G401.6 (cell line): ENCODE results near the gene TBX21.
"Not testable (repeated sequence)": the region's sequence is repeated elsewhere in the genome, so short reads cannot be mapped to it uniquely, and the experiment has no call there.

ENCODE experiments used
- FAIRE-seq: peaks from 2 replicates; lab custom pipeline; 2012; peaks lifted over from hg19 to GRCh38; lab: Jason Lieb, UNC

TBX21 gene

DNA sequence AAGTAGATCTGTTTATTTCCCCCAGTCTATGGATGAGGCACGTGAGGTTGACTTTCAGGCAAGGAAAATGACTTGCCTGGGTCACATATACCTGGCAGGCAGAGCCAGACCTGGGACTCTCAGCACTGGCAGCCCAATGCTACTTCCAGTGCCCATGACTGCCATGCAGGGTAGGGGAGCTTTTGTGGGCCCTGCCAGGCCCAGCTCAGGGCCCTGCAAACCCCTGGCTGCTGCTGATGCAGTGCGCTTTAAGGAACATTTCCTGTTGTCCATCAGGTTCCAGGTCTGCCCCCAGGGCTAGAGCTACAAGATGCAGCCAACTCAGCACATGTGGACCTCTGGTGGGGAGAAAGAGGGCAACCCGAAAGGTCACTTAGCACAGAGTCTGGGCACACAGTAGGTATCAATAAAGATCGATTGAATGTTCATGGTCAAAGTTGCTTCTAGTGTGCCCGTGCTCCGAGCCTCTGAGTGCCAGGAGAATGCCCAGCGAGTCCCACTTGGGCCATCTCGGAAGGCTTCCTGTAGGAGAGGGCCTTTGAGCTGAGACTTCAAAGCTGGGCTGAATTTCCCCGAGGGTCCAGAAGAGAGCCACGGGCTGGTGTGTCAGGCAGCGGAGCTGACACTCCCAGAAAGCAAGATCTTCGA is 513 bp upstream of the TBX21 start:
- FAIRE-seq = no peak

DNA sequence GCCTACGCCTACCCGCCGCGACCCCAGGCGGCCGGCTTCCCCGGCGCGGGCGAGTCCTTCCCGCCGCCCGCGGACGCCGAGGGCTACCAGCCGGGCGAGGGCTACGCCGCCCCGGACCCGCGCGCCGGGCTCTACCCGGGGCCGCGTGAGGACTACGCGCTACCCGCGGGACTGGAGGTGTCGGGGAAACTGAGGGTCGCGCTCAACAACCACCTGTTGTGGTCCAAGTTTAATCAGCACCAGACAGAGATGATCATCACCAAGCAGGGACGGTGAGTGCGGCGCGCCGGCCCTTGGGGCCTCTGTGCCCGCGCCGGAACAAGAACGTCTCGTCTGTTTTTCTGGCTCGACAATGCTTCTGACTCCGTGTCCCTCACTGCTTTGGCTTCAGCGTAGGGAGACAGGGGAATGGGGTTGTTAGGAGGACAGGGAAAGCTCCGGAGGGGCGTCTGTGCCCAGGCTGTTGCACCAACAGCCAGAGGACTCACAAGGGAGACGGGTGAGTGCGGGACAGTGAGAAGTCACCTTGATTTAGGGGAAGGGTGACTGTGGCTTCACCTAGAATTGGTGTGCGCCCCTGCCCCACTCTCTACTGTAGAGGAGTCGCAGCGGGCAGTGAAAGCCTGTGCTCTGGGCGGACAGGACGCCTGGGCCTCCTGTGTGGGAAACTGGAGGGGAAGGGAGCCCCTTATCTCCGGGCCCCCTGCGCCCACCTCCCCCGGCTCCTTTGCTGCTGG is 806 bp downstream of the TBX21 start:
- no peak for FAIRE-seq

DNA sequence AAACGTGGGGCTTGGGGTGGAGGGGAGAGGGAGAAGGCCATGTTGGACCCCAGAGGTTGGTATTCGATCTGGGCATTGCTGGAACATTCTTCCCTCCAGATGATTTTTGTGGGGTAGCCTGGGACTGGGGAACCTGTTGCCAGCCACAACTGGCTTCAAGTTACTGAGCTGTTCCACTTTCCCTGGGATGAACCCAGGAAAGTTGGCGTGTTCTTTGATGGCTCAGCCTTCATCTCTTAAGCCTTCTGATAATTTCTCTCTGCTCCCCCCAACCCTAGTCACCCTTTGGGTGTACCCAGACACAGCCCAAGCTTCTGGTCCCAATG is 2.1 kb downstream of the TBX21 start:
- no peak for FAIRE-seq

DNA sequence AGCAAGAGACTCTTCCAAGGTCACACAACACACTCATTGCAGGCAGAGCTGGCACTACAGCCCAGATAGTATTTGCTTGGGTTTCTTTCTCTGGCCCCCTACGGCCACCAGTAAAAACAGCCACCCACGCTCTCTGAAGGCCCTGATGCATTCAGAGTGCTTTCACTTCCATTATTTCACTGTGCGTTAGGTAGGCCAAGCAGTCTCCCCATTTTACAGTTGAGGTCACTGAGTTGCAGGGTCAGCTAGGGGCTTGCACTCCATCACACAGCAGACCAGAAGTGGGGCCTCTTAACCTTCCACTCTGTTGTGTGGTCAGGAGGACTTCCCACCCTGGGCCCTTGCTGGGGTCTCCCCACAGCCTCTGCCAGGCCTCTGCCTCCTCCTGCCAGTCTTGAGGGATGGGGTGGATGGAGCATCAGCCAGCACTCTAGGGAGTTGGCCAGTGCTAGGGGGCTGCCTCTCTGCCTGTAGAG is 2.5 kb downstream of the TBX21 start:
- FAIRE-seq = no peak

DNA sequence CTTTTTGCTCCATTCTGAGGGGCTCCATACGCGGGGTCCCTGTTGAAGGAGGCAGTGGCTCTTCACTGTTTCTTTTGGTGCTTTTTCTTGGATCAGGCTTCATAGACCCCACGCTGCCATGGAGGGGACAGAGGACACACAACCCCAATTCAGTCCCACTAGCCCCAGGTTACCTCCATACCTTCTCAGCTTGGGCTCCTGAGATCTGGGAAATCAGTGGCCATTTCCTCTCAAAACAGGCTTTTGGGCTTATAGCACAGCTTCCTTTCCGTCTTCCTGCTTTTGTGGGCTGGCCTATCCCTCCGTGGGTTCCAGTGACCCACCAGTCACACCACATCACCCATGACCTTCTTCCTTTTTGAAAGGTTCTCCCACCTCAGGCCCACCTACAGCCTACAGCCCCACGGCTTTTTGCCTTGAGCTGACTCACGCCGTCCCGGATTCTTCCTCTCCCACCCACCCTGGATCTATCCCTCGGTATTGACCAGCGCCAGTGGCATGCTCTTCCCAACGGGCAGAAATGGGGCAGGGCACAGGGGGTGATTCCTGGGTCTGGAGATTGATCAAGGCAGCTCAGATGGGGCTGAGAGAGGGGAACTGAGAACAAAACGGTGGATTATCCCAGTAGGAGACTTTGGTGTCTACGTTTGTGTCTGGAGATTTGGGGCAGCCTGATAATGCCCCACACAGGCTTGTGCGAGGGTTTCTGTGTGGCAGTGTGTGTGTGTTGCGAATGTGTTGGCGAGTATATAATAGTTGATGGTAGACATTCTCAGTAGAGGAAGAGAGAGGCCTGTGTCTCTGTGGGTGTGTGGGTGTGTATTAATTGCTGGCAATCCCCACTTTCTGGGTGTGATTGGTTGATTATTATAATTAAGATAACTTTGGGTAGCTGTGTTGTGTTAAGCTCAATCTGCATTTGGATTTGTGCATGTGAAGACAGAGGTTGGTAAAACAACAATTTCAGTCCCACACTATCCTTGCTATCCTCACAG is 3.8 kb downstream of the TBX21 start:
- FAIRE-seq = no peak

DNA sequence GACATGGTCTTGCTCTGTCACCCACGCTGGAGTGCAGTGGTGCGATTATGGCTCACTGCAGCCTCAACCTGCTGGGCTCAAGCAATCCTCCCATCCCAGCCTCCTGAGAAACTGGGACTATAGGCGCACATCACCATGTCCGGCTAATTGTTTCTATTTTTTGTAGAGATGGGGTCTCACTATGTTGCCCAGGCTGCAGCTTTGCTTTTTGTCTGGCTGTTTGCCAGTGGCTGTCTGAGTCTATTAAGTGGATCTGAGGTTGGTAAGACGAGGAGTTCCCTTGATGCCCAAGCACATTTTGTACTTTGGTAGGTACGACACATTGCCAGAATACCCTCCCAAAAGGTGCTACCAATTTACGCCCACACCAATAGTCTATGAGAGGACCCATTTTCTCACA is 5.1 kb downstream of the TBX21 start:
- no peak for FAIRE-seq

DNA sequence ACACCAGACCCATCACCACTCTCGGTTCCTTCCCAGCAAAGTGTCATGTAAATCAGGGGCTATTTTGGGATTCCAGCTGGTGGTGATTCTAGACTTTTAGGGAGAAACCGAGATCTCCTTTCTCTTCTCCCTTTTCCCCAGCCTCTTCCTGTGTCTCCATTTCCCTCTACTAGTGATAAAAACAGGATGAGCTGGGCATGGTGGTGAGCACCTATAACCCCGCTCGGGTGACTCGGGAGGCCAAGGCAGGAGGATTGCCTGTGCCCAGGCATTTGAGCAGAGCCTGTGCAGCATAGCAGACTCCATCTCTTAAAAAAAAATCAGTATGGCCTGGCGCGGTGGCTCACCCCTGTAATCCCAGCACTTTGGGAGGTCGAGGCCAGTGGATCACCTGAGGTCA is 6.1 kb downstream of the TBX21 start:
- FAIRE-seq = no peak

DNA sequence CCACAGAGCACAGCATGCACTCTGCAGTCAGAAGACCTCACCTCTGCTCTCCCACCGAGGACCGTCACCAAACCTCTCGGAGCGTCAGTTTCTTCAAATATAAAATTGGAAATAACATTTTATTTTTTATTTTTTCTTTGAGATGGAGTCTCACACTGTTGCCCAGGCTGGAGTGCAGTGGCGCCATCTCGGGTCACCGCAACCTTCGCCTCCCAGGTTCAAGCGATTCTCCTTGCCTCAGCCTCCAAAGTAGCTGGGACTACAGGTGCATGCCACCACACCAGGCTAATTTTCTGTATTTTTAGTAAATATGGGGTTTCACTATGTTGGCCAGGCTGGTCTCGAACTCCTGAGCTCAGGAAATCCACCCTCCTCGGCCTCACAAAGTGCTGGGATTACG is 6.9 kb downstream of the TBX21 start:
- not testable (repeated sequence) for FAIRE-seq

DNA sequence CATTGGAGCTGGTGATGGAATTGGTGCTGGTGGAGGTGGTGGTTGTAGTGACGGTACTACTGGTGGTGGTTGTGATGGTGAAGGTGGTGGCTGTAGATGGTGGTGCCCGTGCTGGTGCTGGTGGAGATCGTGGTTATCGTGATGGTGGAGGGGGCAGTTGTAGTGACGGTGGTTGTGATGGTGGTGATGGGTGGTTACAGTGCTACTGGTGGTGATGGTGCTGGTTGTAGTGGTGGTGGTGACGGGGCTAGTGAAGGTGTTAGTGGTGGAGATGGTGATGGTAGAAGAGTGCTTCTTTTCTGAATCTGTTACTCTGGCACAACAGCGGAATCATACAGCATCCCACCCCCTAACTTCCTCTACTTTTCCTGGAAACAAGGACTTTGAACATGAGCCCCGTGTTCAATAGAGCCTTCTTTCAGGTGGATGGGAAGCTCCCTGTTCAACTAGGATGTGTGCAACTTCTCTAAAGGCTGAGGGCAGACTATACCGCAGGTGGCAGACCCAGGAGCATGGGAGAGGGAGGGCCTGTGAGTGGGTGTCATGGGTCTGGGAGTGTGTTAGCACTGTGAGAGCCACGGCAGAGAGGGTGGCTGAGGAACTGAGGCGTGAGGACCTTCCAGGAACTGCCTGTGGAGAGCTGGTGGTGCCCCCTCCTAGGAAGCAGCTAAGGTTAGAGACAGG is 8.2 kb downstream of the TBX21 start:
- FAIRE-seq = no peak

DNA sequence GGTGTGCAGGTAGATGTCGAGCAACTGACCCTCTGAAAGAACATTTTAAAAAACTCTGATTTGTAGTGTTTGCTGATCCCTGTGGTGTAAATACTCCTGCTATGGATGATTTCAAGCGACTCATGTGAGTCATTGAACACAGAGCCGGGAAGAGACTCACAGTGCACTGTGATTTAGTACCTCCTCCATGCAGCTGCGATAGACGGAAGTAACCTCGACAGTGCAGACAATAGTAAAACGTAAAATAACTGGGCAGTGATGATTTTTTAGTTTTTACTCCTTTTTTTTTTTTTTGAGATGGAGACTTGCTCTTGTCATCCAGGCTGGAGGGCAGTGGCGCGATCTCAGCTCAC is 8.7 kb downstream of the TBX21 start:
- no peak for FAIRE-seq

DNA sequence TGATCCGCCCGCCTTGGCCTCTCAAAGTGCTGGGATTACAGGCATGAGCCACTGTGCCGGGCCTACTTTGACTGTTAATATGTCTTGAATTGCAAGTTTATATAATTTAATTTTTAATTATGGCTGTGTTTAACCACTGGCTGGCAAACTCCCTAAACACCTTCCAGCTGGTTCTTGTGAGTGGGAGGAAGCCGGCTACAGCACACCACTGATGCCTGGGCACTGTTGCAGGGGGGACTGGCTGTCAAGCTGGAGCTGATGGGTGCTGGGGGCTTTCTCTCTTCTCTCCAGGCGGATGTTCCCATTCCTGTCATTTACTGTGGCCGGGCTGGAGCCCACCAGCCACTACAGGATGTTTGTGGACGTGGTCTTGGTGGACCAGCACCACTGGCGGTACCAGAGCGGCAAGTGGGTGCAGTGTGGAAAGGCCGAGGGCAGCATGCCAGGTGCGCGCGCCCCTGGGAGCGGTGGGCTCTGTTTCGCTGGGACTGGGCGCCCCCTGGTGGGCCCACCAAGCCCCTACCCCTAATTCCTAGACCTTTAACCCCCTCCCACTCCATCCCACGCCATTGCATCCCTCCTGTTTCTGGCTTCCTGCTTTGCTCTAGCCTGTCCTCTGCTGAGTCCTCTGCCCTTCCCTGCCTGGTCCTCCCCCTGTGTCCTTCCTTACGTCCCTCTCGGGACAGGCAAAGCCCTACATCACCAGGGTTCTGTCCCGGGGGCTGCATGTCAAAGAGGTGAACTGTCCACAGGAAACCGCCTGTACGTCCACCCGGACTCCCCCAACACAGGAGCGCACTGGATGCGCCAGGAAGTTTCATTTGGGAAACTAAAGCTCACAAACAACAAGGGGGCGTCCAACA is 9.5 kb downstream of the TBX21 start:
- no peak for FAIRE-seq

DNA sequence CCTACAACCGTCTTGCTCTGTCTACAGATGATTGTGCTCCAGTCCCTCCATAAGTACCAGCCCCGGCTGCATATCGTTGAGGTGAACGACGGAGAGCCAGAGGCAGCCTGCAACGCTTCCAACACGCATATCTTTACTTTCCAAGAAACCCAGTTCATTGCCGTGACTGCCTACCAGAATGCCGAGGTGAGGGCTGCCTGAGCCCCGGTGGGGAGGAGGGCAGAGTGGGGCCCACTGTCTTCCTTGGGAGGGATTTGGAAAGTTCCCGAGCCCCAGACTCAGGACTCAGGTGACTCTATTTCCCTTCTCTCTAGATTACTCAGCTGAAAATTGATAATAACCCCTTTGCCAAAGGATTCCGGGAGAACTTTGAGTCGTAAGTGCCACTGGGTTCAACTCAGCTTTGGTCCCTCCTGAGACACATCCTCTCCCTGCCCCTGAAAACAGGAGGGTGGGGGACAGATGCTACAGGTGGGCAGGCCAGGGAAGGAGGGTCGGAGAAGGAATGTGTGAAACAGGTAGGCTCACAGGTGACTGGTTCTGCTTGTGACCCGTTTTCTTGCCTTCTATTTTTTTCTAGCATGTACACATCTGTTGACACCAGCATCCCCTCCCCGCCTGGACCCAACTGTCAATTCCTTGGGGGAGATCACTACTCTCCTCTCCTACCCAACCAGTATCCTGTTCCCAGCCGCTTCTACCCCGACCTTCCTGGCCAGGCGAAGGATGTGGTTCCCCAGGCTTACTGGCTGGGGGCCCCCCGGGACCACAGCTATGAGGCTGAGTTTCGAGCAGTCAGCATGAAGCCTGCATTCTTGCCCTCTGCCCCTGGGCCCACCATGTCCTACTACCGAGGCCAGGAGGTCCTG is 11.4 kb downstream of the TBX21 start:
- FAIRE-seq = no peak

DNA sequence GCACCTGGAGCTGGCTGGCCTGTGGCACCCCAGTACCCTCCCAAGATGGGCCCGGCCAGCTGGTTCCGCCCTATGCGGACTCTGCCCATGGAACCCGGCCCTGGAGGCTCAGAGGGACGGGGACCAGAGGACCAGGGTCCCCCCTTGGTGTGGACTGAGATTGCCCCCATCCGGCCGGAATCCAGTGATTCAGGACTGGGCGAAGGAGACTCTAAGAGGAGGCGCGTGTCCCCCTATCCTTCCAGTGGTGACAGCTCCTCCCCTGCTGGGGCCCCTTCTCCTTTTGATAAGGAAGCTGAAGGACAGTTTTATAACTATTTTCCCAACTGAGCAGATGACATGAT is 12.0 kb downstream of the TBX21 start:
- FAIRE-seq = no peak

DNA sequence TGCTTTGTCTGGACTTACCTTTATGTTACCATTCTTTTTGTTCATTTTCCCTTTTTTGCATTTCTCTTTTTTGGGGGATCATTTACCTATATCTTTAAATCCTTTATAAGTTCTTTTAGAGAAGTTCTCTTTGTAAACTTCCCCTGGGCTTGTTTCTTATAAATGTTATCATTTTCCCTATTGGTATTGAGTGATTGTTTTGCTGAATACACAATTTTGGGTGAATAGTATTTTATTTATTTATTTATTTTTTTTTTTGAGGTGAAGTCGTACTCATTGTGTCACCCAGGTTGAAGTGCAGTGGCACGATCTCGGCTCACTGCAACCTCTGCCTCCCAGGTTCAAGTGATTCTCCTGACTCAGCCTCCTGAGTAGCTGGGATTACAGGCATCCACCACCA is 18.4 kb downstream of the TBX21 start:
- FAIRE-seq = no peak

DNA sequence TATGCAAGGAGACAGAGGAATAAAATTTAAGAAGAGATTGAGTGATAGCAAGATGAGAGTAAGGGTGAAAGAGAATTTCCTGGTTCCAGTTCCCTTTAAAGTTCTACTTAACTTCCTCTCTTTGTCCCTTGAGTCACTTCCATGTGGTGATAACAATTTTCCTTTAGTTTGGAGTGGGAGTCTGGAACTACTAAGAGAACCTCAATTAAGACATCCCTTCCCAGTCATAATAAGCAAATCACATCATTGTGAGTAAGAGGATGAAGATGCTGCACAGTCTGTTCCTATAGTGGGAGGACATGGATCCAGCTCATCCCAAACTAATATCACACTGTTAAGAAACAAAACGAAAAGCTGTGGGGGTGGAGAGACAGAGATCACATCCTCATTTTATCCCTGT is 24.4 kb downstream of the TBX21 start:
- no peak for FAIRE-seq

DNA sequence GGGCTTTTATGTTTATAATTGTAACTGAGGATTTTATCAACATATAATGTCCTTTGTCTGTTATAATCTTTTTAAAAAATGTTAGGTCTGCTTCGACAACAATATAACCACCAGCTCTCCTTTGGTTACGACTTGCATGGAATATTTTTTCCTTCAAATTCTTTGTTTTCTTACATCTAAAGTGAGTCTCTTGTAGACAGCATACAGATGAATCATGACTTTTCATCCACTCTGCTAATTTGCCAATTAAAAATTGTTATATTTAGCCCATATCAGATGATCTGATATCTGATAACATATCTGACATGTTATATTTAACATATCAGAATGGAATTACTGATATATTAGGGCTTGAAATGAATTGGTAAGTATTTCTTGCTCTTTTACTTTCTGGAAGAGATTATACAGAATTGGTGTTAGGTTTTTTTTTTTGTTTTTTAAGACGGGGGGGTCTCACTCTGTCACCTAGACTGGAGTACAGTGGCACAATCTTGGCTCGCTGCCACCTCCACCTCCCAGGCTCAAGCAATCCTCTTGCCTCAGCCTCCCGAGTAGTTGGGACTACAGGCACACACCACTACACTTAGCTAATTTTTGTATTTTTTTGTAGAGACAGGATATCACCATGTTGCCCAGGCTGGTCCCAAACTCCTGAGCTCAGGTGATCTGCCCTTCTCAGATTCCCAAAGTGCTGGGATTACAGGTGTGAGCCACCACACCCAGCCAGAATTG is 27.5 kb downstream of the TBX21 start:
- no peak for FAIRE-seq

DNA sequence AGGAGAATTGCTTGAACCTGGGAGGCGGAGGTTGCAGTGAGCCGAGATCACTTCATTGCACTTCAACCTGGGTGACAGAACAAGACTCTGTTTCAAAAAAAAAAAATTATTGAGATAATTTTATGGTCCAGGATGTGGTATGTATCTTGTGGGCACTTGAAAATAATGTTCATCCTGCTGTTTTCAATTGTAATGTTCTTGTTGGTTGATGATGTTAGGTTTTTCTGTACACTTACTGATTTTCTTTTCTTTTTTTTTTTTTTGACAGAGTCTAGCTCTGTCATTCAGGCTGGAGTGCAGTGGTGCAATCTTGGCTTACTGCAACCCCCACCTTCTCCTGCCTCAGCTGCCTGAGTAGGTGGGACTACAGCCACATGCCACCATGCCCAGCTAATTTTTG is 29.7 kb downstream of the TBX21 start:
- FAIRE-seq = no peak

DNA sequence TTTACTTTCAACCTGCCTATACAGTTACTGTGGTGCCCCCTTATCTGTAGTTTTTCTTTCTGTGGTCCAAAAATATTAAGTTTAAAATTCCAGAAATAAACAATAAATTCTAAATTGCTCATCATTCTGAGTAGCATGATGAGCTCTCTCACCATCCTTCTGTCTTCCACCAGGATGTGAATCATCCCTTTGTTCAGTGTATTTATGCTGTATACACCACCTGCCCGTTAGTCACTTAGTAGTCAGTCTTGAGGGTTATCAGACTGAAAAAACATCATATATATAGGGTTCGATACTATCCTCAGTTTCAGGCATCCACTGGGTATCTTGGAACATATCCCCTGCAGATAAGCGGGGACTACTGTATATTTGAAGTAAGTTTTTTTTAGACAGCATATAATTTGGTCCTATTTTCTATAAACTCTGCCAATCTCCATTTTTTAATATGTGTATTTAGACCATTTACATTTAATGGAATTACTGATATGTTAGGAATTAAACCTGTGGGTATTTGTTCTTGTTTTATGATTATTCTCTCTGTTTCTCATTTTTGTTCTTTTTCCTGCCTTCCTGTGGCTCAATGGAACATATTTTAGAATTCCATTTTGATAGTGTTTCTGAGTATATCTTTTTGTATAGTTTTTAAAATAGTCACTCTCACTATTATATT is 31.0 kb downstream of the TBX21 start:
- no peak for FAIRE-seq

DNA sequence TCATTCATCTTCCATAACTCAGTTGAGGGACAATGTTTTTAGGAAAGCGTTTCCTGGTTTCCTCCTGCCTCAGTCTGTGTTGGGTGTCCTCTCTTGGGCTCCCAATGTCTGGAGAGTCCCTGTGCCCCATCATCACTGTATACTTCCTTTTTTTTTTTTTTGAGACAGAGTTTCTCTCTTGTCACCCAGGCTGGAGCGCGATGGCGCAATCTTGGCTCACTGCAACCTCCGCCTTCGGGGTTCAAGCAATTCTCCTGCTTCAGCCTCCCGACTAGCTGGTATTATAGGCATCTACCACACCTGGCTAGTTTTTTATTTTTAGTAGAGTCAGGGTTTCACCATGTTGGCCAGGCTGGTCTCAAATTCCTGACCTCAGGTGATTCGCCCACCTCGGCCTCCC is 40.6 kb downstream of the TBX21 start:
- not testable (repeated sequence) for FAIRE-seq
